ENCODE measurements around the gene NAIF1. TPM values are rescaled to one million over a fixed set of nuclear protein-coding genes. Genes with fewer than 3 reads are reported as not detected.

NAIF1 gene
- total RNA-seq, 1 experiment from 2014 or later, result 8.5 TPM

- peak overlapping the region; percentile 86 for H3K27ac Mint-ChIP-seq (ENCODE audit: unreplicated experiment)
- H3K4me1 ChIP-seq, result peaks cover 35% of the 10 kb centered on the region
These were observed 11.6 kb upstream of the NAIF1 start for GRCh38 chr9:128078504-128079434.

DNA sequence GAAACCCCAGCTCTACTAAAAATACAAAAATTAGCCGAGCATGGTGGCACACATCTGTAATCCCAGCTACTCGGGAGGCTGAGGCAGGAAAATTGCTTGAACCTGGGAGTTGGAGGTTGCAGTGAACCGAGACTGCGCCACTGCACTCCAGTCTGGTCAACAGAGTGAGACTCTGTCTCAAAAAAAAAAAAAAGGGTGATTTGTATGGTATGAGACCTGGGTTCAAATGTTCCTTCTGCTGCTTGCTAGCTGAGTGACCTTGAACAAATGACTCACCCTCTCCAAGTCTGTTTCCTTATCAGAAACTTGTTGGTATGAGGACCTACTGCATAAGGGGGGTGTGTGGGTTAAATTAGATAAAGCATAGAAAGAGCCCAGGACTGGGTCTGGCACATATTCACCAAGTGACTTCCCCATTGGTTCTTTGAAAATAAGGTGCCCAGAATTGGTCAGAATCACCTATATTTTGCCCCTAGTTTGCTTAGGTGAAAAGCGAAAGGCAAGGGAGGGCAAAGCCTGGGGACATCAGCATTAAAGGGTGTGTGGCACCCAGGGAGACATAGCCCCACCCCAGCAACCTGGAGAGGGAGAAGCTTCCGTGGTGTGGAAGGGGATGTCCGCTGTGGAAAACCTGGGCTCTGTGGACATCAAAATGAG is 10.9 kb upstream of the NAIF1 start:
- Mint-ChIP-seq H3K9me3 (ENCODE audit: unreplicated experiment) (no peaks in the 10 kb centered on the region), H3K4me1 (ENCODE audit: low read depth, unreplicated experiment) (peaks cover 40% of the 10 kb centered on the region), H3K36me3 (ENCODE audit: insufficient read depth, unreplicated experiment) (peaks cover 12% of the 10 kb centered on the region), H3K27me3 (ENCODE audit: insufficient read depth, unreplicated experiment) (no peaks in the 10 kb centered on the region), H3K27ac (ENCODE audit: unreplicated experiment) (peak overlapping the region; percentile 86), H3K4me3 (ENCODE audit: unreplicated experiment) (peak overlapping the region; percentile 56)
- Histone ChIP-seq H3K4me1 (peaks cover 42% of the 10 kb centered on the region), H3K36me3 (ENCODE audit: control insufficient read depth, insufficient read depth, low read length) (no peaks in the 10 kb centered on the region), H3K4me3 (ENCODE audit: low read depth, low read length) (no peak overlapping the region), H3K9me3 (no peaks in the 10 kb centered on the region), H3K27me3 (replicated peaks; ENCODE audit: control insufficient read depth, insufficient read depth, low read length) (no peaks in the 10 kb centered on the region)
- DNase-seq, result no peak
- no peak for TF ChIP-seq CTCF (IDR thresholded peaks at IDR 0.05; ENCODE audit: insufficient read depth in 1 of 2, low read depth in 1 of 2, low read length in 1 of 2, severe bottlenecking in 1 of 2, unreplicated experiment in 1 of 2)
- no TSS peak for BruUV-seq (replicated peaks)
- intact Hi-C loops (cut with micrococcal nuclease; ENCODE audit: unreplicated experiment), result no loop called here
- ChIA-PET POLR2A (interaction anchor here (1.4 to 1.5 kb wide), 2 partner anchors 10 to 20 kb away, joined by 5 to 11 read pairs; partner anchors contain the start of gene SLC25A25), CTCF (interaction anchor here (0.7 to 1.5 kb wide), 3 partner anchors 11 to 97 kb away, joined by 3 to 15 read pairs (median 3); partner anchors contain the start of genes EEIG1 and NAIF1)

More at GRCh38 chr9:128078504-128079434, 11.6 kb upstream of the NAIF1 start:
- intact Hi-C loops (cut with micrococcal nuclease; ENCODE audit: unreplicated experiment), result loop anchor here (1.0 kb wide), 1 partner anchor 11 kb away; the partner anchor contains the start of gene NAIF1
- POLR2A ChIA-PET, result interaction anchor here (0.5 to 1.5 kb wide), 5 partner anchors 10 to 98 kb away, joined by 4 to 11 read pairs (median 5); partner anchors contain the start of genes EEIG1, NAIF1 and SLC25A25
- H3K9me3 ChIP-seq, result no peaks in the 10 kb centered on the region
- no peak overlapping the region for H3K4me3 ChIP-seq (ENCODE audit: low read depth, low read length)
- peaks cover 12% of the 10 kb centered on the region for H3K36me3 Mint-ChIP-seq (ENCODE audit: insufficient read depth, unreplicated experiment)
- no peaks in the 10 kb centered on the region for H3K27me3 ChIP-seq (replicated peaks; ENCODE audit: control insufficient read depth, insufficient read depth, low read length)
- no peaks in the 10 kb centered on the region for H3K36me3 ChIP-seq (ENCODE audit: control insufficient read depth, insufficient read depth, low read length)
- DNase-seq, result peak; percentile 66 to 78
- CTCF ChIA-PET, result interaction anchor here (0.6 to 1.5 kb wide), 8 partner anchors 12 to 1186 kb away, joined by 3 to 15 read pairs (median 5); partner anchors contain the start of gene NAIF1
- peak overlapping the region; percentile 56 for H3K4me3 Mint-ChIP-seq (ENCODE audit: unreplicated experiment)
- no peak for TF ChIP-seq CTCF (IDR thresholded peaks at IDR 0.05; ENCODE audit: insufficient read depth in 1 of 2, low read depth in 1 of 2, low read length in 1 of 2, severe bottlenecking in 1 of 2, unreplicated experiment in 1 of 2)
- no TSS peak for BruUV-seq (replicated peaks)
- no peaks in the 10 kb centered on the region for H3K9me3 Mint-ChIP-seq (ENCODE audit: unreplicated experiment)
- peaks cover 34% of the 10 kb centered on the region for H3K4me1 Mint-ChIP-seq (ENCODE audit: low read depth, unreplicated experiment)
- no peaks in the 10 kb centered on the region for H3K27me3 Mint-ChIP-seq (ENCODE audit: insufficient read depth, unreplicated experiment)

All from Caco-2 (cell line).